Measurements from ENCODE around the gene CHD8.

DNA sequence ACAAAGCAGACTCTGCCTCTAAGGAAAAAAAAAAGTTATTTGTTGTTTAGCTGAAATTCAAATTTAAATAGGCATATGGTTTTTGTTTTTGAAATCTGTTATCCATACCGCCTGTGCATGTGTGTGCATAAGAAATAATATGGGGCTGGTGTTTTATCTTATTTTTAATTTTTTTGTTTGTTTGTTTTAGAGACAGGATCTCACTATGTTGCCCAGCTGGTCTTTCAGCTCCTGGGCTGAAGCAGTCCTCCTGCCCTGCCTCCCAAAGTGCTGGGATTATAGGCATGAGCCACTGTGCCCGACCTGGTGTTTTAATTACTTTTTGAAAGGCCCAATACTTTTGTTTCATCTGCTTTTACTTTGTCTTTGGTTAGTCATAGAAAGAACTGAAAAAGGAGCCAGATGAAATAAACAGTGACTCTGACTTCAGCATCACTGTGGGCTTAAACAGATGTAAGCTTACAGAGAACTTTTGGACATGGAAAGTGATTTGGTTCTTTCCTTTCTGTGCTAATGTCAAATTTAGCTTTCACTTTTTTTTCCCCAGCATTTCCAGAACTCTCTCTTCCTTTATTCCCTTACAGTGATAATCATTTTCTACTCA lies 109.3 kb downstream of the CHD8 start:
- no peak for TF ChIP-seq ZFP3 (CRISPR knock-in tag; IDR thresholded peaks at IDR 0.05)
- no peak for TF ChIP-seq PPARA (CRISPR knock-in tag; IDR thresholded peaks at IDR 0.05; ENCODE audit: borderline replicate concordance)
- no peak for TF ChIP-seq ESRRG (CRISPR knock-in tag; IDR thresholded peaks at IDR 0.05)
- TF ChIP-seq ARNTL (CRISPR knock-in tag; IDR thresholded peaks at IDR 0.05; ENCODE audit: borderline replicate concordance, low read depth), result no peak
- TF ChIP-seq, protein P1, sequence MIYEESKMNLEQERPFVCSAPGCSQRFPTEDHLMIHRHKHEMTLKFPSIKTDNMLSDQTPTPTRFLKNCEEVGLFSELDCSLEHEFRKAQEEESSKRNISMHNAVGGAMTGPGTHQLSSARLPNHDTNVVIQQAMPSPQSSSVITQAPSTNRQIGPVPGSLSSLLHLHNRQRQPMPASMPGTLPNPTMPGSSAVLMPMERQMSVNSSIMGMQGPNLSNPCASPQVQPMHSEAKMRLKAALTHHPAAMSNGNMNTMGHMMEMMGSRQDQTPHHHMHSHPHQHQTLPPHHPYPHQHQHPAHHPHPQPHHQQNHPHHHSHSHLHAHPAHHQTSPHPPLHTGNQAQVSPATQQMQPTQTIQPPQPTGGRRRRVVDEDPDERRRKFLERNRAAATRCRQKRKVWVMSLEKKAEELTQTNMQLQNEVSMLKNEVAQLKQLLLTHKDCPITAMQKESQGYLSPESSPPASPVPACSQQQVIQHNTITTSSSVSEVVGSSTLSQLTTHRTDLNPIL (CRISPR knock-in tag; IDR thresholded peaks at IDR 0.05; ENCODE audit: low read depth), result no peak
